DOHH2 (cell line): Measurements from ENCODE around the gene LHX3.

Experiments used
- H3F3A ChIP-seq: fragments of 200-600 bp; sonication (generic), shearing (Covaris generic); 2 replicates; pipeline ENCODE4 v1.6.0; 2016; ENCODE audit warnings: antibody characterized with exemption, mild to moderate bottlenecking; ENCODE audit not compliant: control insufficient read depth, insufficient read depth
- H3K27ac ChIP-seq: fragments of 200-600 bp; sonication (generic); 2 replicates; pipeline ENCODE4 v1.5.1; 2014; ENCODE audit warnings: low read depth, mild to moderate bottlenecking, low read length, moderate library complexity
- H3K27me3 ChIP-seq: fragments of 200-600 bp; sonication (generic); 2 replicates; pipeline ENCODE4 v1.6.1; 2014; ENCODE audit warnings: mild to moderate bottlenecking, low read length, mixed read lengths; ENCODE audit not compliant: control insufficient read depth
- H3K36me3 ChIP-seq: fragments of 200-600 bp; sonication (generic); 2 replicates; pipeline ENCODE4 v1.6.1; 2014; ENCODE audit warnings: mild to moderate bottlenecking, low read length, moderate library complexity, mixed read lengths; ENCODE audit not compliant: control insufficient read depth
- H3K4me1 ChIP-seq: fragments of 200-600 bp; sonication (generic); 2 replicates; pipeline ENCODE4 v1.6.1; 2014; ENCODE audit warnings: mild to moderate bottlenecking, low read length, mixed read lengths; ENCODE audit not compliant: control insufficient read depth
- H3K4me2 ChIP-seq: fragments of 200-600 bp; sonication (generic); 2 replicates; pipeline ENCODE4 v1.6.0; 2014; ENCODE audit warnings: mild to moderate bottlenecking, low read length, moderate library complexity
- H3K4me3 ChIP-seq: fragments of 200-600 bp; sonication (generic); 2 replicates; pipeline ENCODE4 v1.5.1; 2014; ENCODE audit warnings: mild to moderate bottlenecking, low read length, mixed read lengths
- H3K79me2 ChIP-seq: fragments of 200-600 bp; sonication (generic); 2 replicates; pipeline ENCODE4 v1.6.1; 2014; ENCODE audit warnings: mild to moderate bottlenecking, low read length, mixed read lengths; ENCODE audit not compliant: control insufficient read depth
- H3K9me2 ChIP-seq: fragments of 200-600 bp; sonication (generic); replicated peaks from 2 replicates; pipeline ENCODE4 v1.6.1; 2014; ENCODE audit warnings: mild to moderate bottlenecking, low read length, mixed read lengths; ENCODE audit not compliant: control insufficient read depth
- H3K9me3 ChIP-seq: fragments of 200-600 bp; sonication (generic); 2 replicates; pipeline ENCODE4 v1.6.1; 2014; ENCODE audit warnings: antibody characterized with exemption, low read length, mixed read lengths; ENCODE audit not compliant: control insufficient read depth, insufficient read depth
- H4K20me1 ChIP-seq: fragments of 200-600 bp; sonication (generic); 2 replicates; pipeline ENCODE4 v1.6.0; 2014; ENCODE audit warnings: low read depth, mild to moderate bottlenecking, antibody characterized with exemption, low read length, moderate library complexity; ENCODE audit not compliant: control insufficient read depth, insufficient read depth
- CTCF ChIP-seq: fragments of 200-600 bp; sonication (generic); IDR thresholded peaks from one replicate; pipeline ENCODE4 v1.5.1; 2014; ENCODE audit warnings: antibody characterized with exemption, mild to moderate bottlenecking, low read depth, low read length; ENCODE audit not compliant: poor library complexity, severe bottlenecking
- EZH2phosphoT487 ChIP-seq: fragments of 200-600 bp; sonication (generic); IDR thresholded peaks from 2 replicates; pipeline ENCODE4 v1.6.1; 2017; ENCODE audit warnings: borderline replicate concordance, mild to moderate bottlenecking, antibody characterized with exemption, low read length, moderate library complexity, mixed read lengths

The LHX3 gene

GRCh38 chr9:136229096-136230065, 24.5 kb upstream of the LHX3 start:
- Histone ChIP-seq H3F3A (peaks cover 42% of the 10 kb centered on the region), H3K9me2 (no peaks in the 10 kb centered on the region), H3K27ac (peak overlapping the region; percentile 98), H3K9me3 (no peaks in the 10 kb centered on the region), H3K79me2 (peaks cover 86% of the 10 kb centered on the region), H3K4me3 (peak overlapping the region; percentile 65), H3K27me3 (no peaks in the 10 kb centered on the region), H3K4me1 (peaks cover 90% of the 10 kb centered on the region), H4K20me1 (no peaks in the 10 kb centered on the region), H3K36me3 (peaks cover 90% of the 10 kb centered on the region), H3K4me2 (peak overlapping the region; percentile 72)
- TF ChIP-seq EZH2phosphoT487: no peak
- no peak for TF ChIP-seq CTCF

- Histone ChIP-seq H3K4me2 (peak overlapping the region; percentile 72), H3K9me2 (no peaks in the 10 kb centered on the region), H3K4me1 (peaks cover 90% of the 10 kb centered on the region), H3K27me3 (no peaks in the 10 kb centered on the region), H3K27ac (peak overlapping the region; percentile 98), H3K4me3 (peak overlapping the region; percentile 65), H3K36me3 (peaks cover 90% of the 10 kb centered on the region), H3K9me3 (no peaks in the 10 kb centered on the region), H4K20me1 (no peaks in the 10 kb centered on the region), H3F3A (peaks cover 53% of the 10 kb centered on the region), H3K79me2 (peaks cover 86% of the 10 kb centered on the region)
- no peak for TF ChIP-seq EZH2phosphoT487
- no peak for TF ChIP-seq CTCF
These were observed 23.4 kb upstream of the LHX3 start for GRCh38 chr9:136228107-136228875.

GRCh38 chr9:136226680-136227407, 21.9 kb upstream of the LHX3 start:
- Histone ChIP-seq H3K27ac (peak overlapping the region; percentile 98), H3K36me3 (peaks cover 90% of the 10 kb centered on the region), H4K20me1 (no peaks in the 10 kb centered on the region), H3K4me3 (peak overlapping the region; percentile 65), H3K79me2 (peaks cover 86% of the 10 kb centered on the region), H3K27me3 (no peaks in the 10 kb centered on the region), H3K4me2 (peak overlapping the region; percentile 72), H3F3A (peaks cover 55% of the 10 kb centered on the region), H3K9me3 (no peaks in the 10 kb centered on the region), H3K4me1 (peaks cover 97% of the 10 kb centered on the region), H3K9me2 (no peaks in the 10 kb centered on the region)
- TF ChIP-seq EZH2phosphoT487 (no peak), CTCF (no peak)
